Progenitor cell of endocrine pancreas (in vitro differentiated cells): ENCODE results near the gene CAPN5. TPM values are rescaled to one million over a fixed set of nuclear protein-coding genes. Genes with fewer than 3 reads are reported as not detected.

Experiments used
- DNase-seq: peaks from one replicate; pipeline ENCODE4 v3.0.0; 2021; ENCODE audit warnings: low spot score; ENCODE audit not compliant: unreplicated experiment
- H3K27ac Mint-ChIP-seq: 2 replicates; pipeline ENCODE4 v1.8.0; 2021; ENCODE audit warnings: mild to moderate bottlenecking, moderate library complexity, mixed read lengths
- H3K27me3 Mint-ChIP-seq: 2 replicates; pipeline ENCODE4 v1.8.0; 2021; ENCODE audit warnings: mixed read lengths
- H3K36me3 Mint-ChIP-seq: 2 replicates; pipeline ENCODE4 v1.8.0; 2022; ENCODE audit warnings: mixed read lengths; ENCODE audit not compliant: insufficient read depth
- H3K4me1 Mint-ChIP-seq: 2 replicates; pipeline ENCODE4 v1.8.0; 2021; ENCODE audit warnings: low read depth, mixed read lengths
- H3K4me3 Mint-ChIP-seq: 2 replicates; pipeline ENCODE4 v1.8.0; 2021; ENCODE audit warnings: low read depth, mild to moderate bottlenecking, moderate library complexity, mixed read lengths
- H3K9me3 Mint-ChIP-seq: 2 replicates; pipeline ENCODE4 v1.8.0; 2021; ENCODE audit warnings: low read depth, mixed read lengths
- total RNA-seq: library from RNA; stranded (reverse); gene quantifications from 2 replicates; pipeline ENCODE4 v1.2.1, GENCODE V29; 2021
- TF ChIP-seq, protein P1 (sequence below): fragments of 200-600 bp; sonication (generic); IDR thresholded peaks from one replicate; pipeline ENCODE4 v1.5.0; 2021; ENCODE audit warnings: antibody characterized with exemption, mild to moderate bottlenecking; ENCODE audit not compliant: unreplicated experiment

The CAPN5 gene
- total RNA-seq, 1 donor from 2014 or later = 10.9 TPM

GRCh38 chr11:77137421-77137820 lies 70.7 kb downstream of the CAPN5 start:
- peaks cover 13% of the 10 kb centered on the region for H3K27me3 Mint-ChIP-seq
- no peaks in the 10 kb centered on the region for H3K36me3 Mint-ChIP-seq
- TF ChIP-seq, protein P1, sequence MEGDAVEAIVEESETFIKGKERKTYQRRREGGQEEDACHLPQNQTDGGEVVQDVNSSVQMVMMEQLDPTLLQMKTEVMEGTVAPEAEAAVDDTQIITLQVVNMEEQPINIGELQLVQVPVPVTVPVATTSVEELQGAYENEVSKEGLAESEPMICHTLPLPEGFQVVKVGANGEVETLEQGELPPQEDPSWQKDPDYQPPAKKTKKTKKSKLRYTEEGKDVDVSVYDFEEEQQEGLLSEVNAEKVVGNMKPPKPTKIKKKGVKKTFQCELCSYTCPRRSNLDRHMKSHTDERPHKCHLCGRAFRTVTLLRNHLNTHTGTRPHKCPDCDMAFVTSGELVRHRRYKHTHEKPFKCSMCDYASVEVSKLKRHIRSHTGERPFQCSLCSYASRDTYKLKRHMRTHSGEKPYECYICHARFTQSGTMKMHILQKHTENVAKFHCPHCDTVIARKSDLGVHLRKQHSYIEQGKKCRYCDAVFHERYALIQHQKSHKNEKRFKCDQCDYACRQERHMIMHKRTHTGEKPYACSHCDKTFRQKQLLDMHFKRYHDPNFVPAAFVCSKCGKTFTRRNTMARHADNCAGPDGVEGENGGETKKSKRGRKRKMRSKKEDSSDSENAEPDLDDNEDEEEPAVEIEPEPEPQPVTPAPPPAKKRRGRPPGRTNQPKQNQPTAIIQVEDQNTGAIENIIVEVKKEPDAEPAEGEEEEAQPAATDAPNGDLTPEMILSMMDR = no peak
- H3K4me1 Mint-ChIP-seq = peaks cover 17% of the 10 kb centered on the region
- DNase-seq = no peak
- peaks cover 3% of the 10 kb centered on the region for H3K9me3 Mint-ChIP-seq
- no peak overlapping the region for H3K27ac Mint-ChIP-seq
- H3K4me3 Mint-ChIP-seq = no peak overlapping the region

DNA sequence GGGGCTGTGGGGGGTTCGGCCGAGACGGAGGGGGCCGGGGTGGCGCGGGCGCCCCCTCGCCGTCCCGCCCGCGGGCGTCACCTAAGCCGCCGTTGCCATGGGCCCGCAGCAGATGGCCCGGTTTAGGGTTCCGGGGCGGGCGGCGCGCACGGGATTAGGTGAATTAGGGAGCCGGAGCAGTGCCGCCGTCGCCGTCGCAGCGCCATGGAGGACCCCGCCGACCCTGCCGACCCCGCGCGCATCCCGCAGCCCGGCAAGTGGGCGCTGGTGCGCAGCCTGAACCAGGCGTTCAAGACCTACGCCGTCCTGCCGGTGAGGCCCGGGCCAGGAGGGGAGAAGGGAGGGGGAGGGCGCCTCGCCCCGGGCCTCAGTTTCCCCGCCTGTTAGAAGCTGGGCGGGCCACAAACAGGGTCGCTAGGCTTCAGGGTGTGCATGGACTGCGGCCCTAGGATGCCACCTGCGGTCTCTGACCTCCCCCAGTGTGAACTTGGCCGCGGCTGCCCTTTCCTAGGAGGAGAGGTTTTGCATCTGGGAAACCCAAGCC lies 71.4 kb downstream of the CAPN5 start:
- TF ChIP-seq, protein P1 = no peak
- no peak for DNase-seq
- no peak overlapping the region for H3K27ac Mint-ChIP-seq
- no peak overlapping the region for H3K4me3 Mint-ChIP-seq
- peaks cover 17% of the 10 kb centered on the region for H3K4me1 Mint-ChIP-seq
- peaks cover 15% of the 10 kb centered on the region for H3K27me3 Mint-ChIP-seq
- H3K36me3 Mint-ChIP-seq = no peaks in the 10 kb centered on the region
- peaks cover 3% of the 10 kb centered on the region for H3K9me3 Mint-ChIP-seq

GRCh38 chr11:77139201-77139600 lies 72.4 kb downstream of the CAPN5 start:
- H3K27ac Mint-ChIP-seq = no peak overlapping the region
- peaks cover 17% of the 10 kb centered on the region for H3K4me1 Mint-ChIP-seq
- peaks cover 21% of the 10 kb centered on the region for H3K27me3 Mint-ChIP-seq
- DNase-seq = no peak
- TF ChIP-seq, protein P1 = no peak
- peaks cover 3% of the 10 kb centered on the region for H3K9me3 Mint-ChIP-seq
- H3K4me3 Mint-ChIP-seq = no peak overlapping the region
- no peaks in the 10 kb centered on the region for H3K36me3 Mint-ChIP-seq

DNA sequence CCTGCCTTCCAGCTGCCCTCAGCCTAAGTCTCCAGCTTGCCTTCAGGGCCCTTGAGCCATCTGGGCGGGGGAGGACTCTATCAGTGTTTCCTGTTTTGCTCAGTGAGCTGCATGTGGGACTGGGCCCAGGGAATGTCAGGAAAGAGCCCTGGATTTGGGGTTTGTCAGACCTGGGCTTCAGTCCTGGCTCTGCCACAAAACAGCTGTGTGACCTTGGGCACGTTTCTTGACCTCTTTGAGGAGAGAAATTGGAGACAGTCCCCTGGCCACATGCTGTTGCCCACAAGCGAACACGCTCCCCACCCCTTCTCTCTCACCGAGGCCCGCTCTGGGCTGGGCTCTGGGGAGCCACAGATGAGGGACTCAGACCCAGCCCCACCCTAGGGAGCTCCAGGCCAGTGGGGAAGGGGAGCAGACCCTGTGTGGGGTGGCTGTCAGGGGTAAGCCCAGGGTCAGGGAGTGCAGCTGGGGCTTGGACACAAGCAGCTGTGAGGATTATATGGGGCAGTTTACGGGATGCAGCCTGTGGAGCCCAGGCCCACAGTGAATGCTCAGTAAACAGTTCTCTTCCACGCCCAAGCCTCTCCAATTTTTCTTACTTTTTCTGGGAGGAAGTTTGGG lies 73.6 kb downstream of the CAPN5 start:
- Mint-ChIP-seq H3K27ac (no peak overlapping the region), H3K27me3 (peaks cover 21% of the 10 kb centered on the region), H3K4me3 (no peak overlapping the region), H3K9me3 (peaks cover 3% of the 10 kb centered on the region), H3K36me3 (no peaks in the 10 kb centered on the region), H3K4me1 (peaks cover 22% of the 10 kb centered on the region)
- TF ChIP-seq, protein P1 = no peak
- no peak for DNase-seq

GRCh38 chr11:77141034-77141433 lies 74.3 kb downstream of the CAPN5 start:
- peaks cover 21% of the 10 kb centered on the region for H3K27me3 Mint-ChIP-seq
- no peaks in the 10 kb centered on the region for H3K36me3 Mint-ChIP-seq
- no peak overlapping the region for H3K4me3 Mint-ChIP-seq
- H3K27ac Mint-ChIP-seq = no peak overlapping the region
- DNase-seq = no peak
- peaks cover 3% of the 10 kb centered on the region for H3K9me3 Mint-ChIP-seq
- TF ChIP-seq, protein P1 = no peak
- H3K4me1 Mint-ChIP-seq = peaks cover 22% of the 10 kb centered on the region
